GM12865 (cell line): Measurements from ENCODE around the gene RABGAP1L.
A peak's percentile ranks its signal among the peaks of the same experiment; 100 is the strongest.

ENCODE experiments used
- DNase-seq: peaks from one replicate; pipeline ENCODE4 v3.0.0; 2010; ENCODE audit warnings: low read depth
- H3K4me3 ChIP-seq: 2 replicates; pipeline ENCODE4 v1.5.1; 2011; ENCODE audit warnings: mild to moderate bottlenecking, low read depth, low read length, control low read depth
- TF ChIP-seq, protein P1 (sequence below): IDR thresholded peaks from 2 replicates; pipeline ENCODE4 v1.5.1; 2011; ENCODE audit warnings: low read length, control low read depth, low read depth, inconsistent platforms; ENCODE audit not compliant: insufficient read depth; ENCODE audit errors: missing control alignments

The RABGAP1L gene

DNA sequence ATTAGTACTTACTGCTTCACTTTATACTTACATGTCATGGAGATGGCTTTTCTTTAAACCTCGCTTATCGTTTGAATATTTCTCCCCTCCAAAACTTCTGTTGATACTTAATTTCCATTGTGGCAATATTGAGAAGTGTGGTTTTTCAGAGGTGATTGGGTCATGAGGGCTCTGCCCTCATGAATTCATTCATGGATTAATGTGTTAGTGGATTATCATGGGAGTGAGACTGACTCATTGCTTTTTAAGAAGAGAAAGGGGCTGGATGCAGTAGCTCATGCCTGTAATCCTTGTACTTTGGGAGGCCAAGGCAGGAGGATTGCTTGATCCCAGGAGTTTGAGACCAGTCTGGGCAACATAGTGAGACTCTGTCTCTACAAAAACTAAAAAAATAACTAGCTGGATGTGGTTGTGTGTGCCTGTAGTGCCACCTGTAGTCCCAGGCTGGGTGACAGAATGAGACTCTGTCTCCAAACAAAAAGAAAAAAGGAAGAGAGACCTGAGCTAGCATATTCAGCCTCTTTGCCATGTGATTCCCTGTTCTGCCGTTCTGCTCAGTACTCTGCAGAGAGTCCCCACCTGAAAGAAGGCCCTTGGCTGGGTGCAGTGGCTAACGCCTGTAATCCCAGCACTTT, 30.2 kb downstream of the RABGAP1L start:
- H3K4me3 ChIP-seq = no peak overlapping the region
- TF ChIP-seq, protein P1, sequence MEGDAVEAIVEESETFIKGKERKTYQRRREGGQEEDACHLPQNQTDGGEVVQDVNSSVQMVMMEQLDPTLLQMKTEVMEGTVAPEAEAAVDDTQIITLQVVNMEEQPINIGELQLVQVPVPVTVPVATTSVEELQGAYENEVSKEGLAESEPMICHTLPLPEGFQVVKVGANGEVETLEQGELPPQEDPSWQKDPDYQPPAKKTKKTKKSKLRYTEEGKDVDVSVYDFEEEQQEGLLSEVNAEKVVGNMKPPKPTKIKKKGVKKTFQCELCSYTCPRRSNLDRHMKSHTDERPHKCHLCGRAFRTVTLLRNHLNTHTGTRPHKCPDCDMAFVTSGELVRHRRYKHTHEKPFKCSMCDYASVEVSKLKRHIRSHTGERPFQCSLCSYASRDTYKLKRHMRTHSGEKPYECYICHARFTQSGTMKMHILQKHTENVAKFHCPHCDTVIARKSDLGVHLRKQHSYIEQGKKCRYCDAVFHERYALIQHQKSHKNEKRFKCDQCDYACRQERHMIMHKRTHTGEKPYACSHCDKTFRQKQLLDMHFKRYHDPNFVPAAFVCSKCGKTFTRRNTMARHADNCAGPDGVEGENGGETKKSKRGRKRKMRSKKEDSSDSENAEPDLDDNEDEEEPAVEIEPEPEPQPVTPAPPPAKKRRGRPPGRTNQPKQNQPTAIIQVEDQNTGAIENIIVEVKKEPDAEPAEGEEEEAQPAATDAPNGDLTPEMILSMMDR = peak; percentile 22
- DNase-seq = no peak

DNA sequence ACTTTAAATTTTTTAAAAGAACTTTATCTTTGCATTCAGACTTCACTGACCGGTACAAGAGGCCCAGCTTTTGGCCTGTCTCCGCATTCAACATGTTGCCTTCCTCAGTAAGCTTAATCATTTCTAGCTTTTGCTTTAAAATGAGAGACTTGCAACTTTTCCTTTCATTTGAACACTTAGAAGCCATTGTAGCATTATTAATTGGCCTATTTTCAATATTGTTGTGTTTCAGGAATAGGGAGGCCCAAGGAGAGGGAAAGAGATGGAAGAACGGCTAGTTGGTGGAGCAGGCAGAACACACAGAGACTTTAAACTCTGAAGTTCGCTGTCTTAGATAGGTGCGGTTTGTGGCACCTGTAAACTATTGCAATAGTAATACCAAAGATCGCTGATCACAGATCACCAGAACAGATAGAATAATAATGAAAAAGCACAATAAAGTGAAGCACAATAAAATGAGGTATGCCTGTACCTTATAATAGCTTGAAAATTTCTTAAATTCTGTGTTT, 31.4 kb downstream of the RABGAP1L start:
- DNase-seq = peak; percentile 39
- H3K4me3 ChIP-seq = peak overlapping the region; percentile 47
- TF ChIP-seq, protein P1 = no peak

DNA sequence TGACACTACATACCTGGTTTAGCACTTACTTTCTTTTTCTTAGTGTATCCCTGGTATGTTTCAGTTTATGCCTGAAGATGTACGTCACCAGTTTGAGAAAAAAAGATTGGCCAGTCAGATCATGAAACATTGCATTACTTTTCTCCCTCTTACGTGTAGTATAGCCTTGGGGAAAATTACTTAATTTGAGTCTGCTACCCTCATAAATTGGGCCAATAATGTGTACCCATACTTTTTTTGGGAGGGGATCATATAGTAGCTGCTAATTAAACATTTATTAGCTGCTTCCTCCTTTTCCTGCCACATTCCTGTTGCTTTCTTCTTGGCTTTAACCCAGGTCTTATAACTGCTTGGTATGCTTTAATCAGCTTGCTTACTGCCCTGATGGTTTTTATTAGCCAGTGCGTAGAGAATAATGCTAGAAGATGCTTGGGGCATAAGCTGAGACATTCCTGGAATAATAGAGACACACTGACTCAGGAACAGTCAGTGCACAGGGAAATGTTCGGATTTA, 32.1 kb downstream of the RABGAP1L start:
- TF ChIP-seq, protein P1 = no peak
- DNase-seq = peak; percentile 49
- H3K4me3 ChIP-seq = no peak overlapping the region

DNA sequence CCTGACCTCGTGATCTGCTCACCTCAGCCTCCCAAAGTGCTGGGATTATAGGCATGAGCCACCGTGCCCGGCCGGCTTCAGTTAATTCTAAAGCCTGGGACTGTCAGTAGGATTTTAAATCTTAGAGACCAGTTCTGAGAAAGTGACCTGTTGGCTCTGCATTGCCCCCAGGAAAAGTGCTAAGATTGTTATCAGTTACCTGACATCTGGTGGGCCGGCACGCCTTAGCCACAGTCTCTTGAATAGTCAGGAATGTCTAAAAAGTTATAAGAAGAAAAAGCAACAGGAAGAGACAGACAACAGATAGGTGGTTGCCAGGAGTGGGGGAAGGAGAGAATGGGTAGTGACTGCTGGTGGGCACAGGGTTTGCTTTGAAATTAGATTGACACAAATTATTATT, 35.1 kb downstream of the RABGAP1L start:
- no peak overlapping the region for H3K4me3 ChIP-seq
- DNase-seq = no peak
- TF ChIP-seq, protein P1 = no peak

DNA sequence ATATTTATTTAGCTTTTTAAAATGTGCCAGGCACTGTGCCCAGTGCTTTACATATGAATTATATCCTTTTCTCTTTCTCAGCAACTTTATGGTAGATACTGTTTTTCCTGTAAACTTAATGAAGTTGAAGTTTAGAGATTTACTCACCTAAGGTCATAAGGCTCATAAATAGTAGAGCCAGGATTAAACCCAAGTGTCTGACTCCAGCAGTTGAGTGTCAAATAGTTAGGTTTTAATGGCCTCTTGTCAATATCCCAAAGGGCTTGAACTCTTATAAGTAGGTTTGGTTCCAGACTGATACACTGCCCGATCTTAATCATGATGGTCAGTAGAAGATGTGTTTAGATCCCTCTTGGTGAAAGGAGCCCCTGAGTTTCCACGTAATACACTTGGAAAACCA, 37.8 kb downstream of the RABGAP1L start:
- no peak overlapping the region for H3K4me3 ChIP-seq
- TF ChIP-seq, protein P1 = no peak
- no peak for DNase-seq

DNA sequence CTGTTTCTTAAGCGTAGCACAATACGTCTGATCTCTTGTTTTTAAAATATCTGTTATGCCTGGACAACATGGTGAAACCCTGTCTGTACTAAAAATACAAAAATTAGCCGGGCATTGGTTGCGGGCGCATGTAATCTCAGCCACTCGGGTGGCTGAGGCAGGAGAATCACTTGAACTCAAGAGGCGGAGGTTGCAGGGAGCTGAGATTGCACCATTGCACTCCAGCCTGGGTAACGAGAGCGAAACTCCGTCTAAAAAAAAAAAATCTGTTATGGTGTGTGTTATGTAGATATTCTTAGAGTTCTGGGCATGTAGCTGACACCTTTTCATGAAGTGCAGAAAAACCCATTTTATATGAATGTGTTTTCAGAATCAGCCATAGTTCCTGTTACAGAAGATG, 38.2 kb downstream of the RABGAP1L start:
- TF ChIP-seq, protein P1 = no peak
- DNase-seq = no peak
- no peak overlapping the region for H3K4me3 ChIP-seq

DNA sequence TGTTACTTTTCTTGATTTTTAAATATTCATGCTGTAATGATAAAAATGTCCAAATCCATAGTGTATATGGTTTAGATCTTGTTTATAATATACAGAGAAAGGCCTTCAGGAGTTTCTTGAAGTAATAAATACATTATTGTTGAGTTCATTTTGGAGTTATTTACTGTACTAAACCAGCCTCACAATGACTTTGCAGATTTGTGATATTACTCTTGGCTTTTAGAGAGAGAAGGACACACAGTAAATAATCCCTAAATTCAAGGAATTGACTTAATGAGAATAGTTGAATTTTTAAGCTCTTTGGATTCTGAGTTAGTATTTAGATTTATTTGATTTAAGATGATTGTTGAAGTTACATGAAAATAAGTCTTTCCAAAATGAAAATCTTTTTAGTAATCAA, 38.9 kb downstream of the RABGAP1L start:
- no peak for DNase-seq
- no peak overlapping the region for H3K4me3 ChIP-seq
- TF ChIP-seq, protein P1 = no peak
